Islet precursor cell (in vitro differentiated cells): ENCODE measurements around the gene HP.
A peak's percentile ranks its signal among the peaks of the same experiment; 100 is the strongest.
"Not testable (repeated sequence)": the region's sequence is repeated elsewhere in the genome, so short reads cannot be mapped to it uniquely, and the experiment has no call there.

Experiments
- DNase-seq: peaks from one replicate; pipeline ENCODE4 v3.0.0-alpha.2; 2018

Gene HP

GRCh38 chr16:72054254-72054847, at the start of gene HP:
HP (plus strand) TSS chr16:72054505; CDS start chr16:72054653, 148 bp downstream.
- peak; percentile 4 for DNase-seq

- not testable (repeated sequence) for DNase-seq
Measured at GRCh38 chr16:72008065-72008423, 46.3 kb upstream of the HP start.

GRCh38 chr16:72008424-72009216, 45.7 kb upstream of the HP start, which contains the start of gene DHODH:
DHODH (plus strand) TSS chr16:72008744; CDS start chr16:72008765, 21 bp downstream.
- peak; percentile 99 for DNase-seq

- DNase-seq = no peak
Measured at GRCh38 chr16:72009779-72010178, 44.5 kb upstream of the HP start.

GRCh38 chr16:72012607-72013006, 41.7 kb upstream of the HP start:
- no peak for DNase-seq

GRCh38 chr16:72013389-72013788, 40.9 kb upstream of the HP start:
- no peak for DNase-seq

GRCh38 chr16:72013888-72014581, 40.3 kb upstream of the HP start:
- DNase-seq = no peak

- DNase-seq = no peak
Measured at GRCh38 chr16:72014675-72015074, 39.6 kb upstream of the HP start.

- no peak for DNase-seq
Measured at GRCh38 chr16:72015124-72015523, 39.2 kb upstream of the HP start.

GRCh38 chr16:72018470-72018869, 35.8 kb upstream of the HP start:
- DNase-seq = no peak

GRCh38 chr16:72021043-72021442, 33.3 kb upstream of the HP start:
- peak; percentile 75 for DNase-seq

- DNase-seq = no peak
Measured at GRCh38 chr16:72022127-72022526, 32.2 kb upstream of the HP start.

GRCh38 chr16:72023962-72024361, 30.3 kb upstream of the HP start:
- DNase-seq = peak; percentile 35

GRCh38 chr16:72024862-72025382, 29.4 kb upstream of the HP start:
- no peak for DNase-seq

GRCh38 chr16:72025404-72026114, 28.7 kb upstream of the HP start:
- no peak for DNase-seq

- no peak for DNase-seq
Measured at GRCh38 chr16:72027669-72028378, 26.5 kb upstream of the HP start.

- peak; percentile 36 for DNase-seq
Measured at GRCh38 chr16:72029567-72030271, 24.6 kb upstream of the HP start.

- peak; percentile 12 for DNase-seq
Measured at GRCh38 chr16:72033437-72033836, 20.9 kb upstream of the HP start.

GRCh38 chr16:72036098-72036497, 18.2 kb upstream of the HP start:
- peak; percentile 41 for DNase-seq

GRCh38 chr16:72042157-72042660, 12.1 kb upstream of the HP start:
- DNase-seq = peak; percentile 31

- DNase-seq = peak; percentile 18
Measured at GRCh38 chr16:72043058-72043457, 11.2 kb upstream of the HP start.
